ENCODE data around the gene EMC9. TPM values are rescaled to one million over a fixed set of nuclear protein-coding genes. Genes with fewer than 3 reads are reported as not detected.

EMC9 gene
- total RNA-seq, 4 donors from 2014 or later, result 7.4 to 38.7 (median 34.0) TPM

- no peak for TF ChIP-seq POLR2A (IDR thresholded peaks at IDR 0.05)
- TF ChIP-seq CTCF (IDR thresholded peaks at IDR 0.05), result no peak
- Histone ChIP-seq H3K4me3 (no peak overlapping the region), H3K27me3 (no peaks in the 10 kb centered on the region), H3K36me3 (peaks cover 0 to 73% (median 7%) of the 10 kb centered on the region in 3 donors), H3K9me3 (no peaks in the 10 kb centered on the region), H3K4me1 (peaks cover 0 to 8% (median 6%) of the 10 kb centered on the region in 4 donors), H3K27ac (no peak overlapping the region)
- DNase-seq, result no peak
These were observed 15.4 kb upstream of the EMC9 start for GRCh38 chr14:24156840-24157239.

GRCh38 chr14:24155100-24155499 lies 13.7 kb upstream of the EMC9 start:
- H3K4me3 ChIP-seq, result no peak overlapping the region
- no peaks in the 10 kb centered on the region for H3K9me3 ChIP-seq
- no peaks in the 10 kb centered on the region for H3K4me1 ChIP-seq
- H3K27ac ChIP-seq, result no peak overlapping the region
- no peak for DNase-seq
- peaks cover 2 to 85% (median 7%) of the 10 kb centered on the region in 3 donors for H3K36me3 ChIP-seq
- no peaks in the 10 kb centered on the region for H3K27me3 ChIP-seq
- no peak for TF ChIP-seq CTCF (IDR thresholded peaks at IDR 0.05)
- TF ChIP-seq POLR2A (IDR thresholded peaks at IDR 0.05), result no peak

DNA sequence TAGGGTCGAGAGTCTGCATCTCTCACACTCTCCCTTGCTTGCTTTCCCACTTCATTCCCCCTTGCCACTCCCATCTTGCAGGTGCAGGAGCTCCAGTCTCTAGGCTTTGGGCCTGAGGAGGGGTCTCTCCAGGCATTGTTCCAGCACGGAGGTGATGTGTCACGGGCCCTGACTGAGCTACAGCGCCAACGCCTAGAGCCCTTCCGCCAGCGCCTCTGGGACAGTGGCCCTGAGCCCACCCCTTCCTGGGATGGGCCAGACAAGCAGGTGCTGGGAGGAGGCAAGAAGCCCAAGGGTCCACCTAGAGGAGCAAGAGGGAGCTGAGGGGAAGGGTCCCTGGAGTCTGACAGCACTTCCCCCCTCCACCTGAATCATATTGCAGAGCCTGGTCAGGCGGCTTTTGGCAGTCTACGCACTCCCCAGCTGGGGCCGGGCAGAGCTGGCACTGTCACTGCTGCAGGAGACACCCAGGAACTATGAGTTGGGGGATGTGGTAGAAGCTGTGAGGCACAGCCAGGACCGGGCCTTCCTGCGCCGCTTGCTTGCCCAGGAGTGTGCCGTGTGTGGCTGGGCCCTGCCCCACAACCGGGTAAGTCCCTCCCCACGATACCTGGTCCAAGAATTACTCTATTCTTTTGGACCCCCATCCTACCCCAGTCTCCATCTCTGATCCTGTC lies 10.2 kb upstream of the EMC9 start:
- DNase-seq, result peak in 1 of 3 donors; percentile 39
- Histone ChIP-seq H3K36me3 (peaks cover 2 to 78% (median 5%) of the 10 kb centered on the region in 3 donors), H3K27ac (no peak overlapping the region), H3K27me3 (no peaks in the 10 kb centered on the region), H3K4me1 (peaks cover 0 to 12% (median 8%) of the 10 kb centered on the region in 4 donors), H3K9me3 (no peaks in the 10 kb centered on the region), H3K4me3 (no peak overlapping the region)
- no peak for TF ChIP-seq CTCF (IDR thresholded peaks at IDR 0.05)
- no peak for TF ChIP-seq POLR2A (IDR thresholded peaks at IDR 0.05)

DNA sequence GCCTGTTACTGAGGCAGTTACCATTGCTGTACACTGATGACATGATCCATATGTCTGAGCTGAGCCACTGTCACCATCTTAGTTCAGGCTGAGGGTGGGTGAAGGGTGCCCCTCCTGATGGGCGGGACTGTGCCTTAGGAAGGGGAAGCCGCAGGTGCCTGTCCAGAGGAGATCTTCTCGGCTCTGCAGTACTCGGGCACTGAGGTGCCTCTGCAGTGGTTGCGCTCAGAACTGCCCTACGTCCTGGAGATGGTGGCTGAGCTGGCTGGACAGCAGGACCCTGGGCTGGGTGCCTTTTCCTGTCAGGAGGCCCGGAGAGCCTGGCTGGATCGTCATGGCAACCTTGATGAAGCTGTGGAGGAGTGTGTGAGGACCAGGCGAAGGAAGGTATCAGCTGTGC lies 9.6 kb upstream of the EMC9 start:
- H3K4me3 ChIP-seq, result no peak overlapping the region
- DNase-seq, result no peak
- no peaks in the 10 kb centered on the region for H3K9me3 ChIP-seq
- TF ChIP-seq CTCF (IDR thresholded peaks at IDR 0.05) (no peak), POLR2A (IDR thresholded peaks at IDR 0.05) (no peak)
- peaks cover 0 to 14% (median 8%) of the 10 kb centered on the region in 4 donors for H3K4me1 ChIP-seq
- H3K36me3 ChIP-seq, result peaks cover 1 to 73% (median 2%) of the 10 kb centered on the region in 3 donors
- no peak overlapping the region for H3K27ac ChIP-seq
- H3K27me3 ChIP-seq, result no peaks in the 10 kb centered on the region

DNA sequence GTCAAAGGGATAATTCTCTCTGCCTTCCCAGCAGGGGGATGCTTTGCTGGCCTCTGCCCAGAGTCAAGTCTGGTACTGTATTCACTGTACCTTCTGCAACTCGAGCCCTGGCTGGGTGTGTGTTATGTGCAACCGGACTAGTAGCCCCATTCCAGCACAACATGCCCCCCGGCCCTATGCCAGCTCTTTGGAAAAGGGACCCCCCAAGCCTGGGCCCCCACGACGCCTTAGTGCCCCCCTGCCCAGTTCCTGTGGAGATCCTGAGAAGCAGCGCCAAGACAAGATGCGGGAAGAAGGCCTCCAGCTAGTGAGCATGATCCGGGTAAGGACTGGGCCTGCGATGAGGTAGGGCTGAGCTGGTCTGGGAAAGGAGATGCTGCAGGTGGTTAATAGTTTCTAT lies 9.2 kb upstream of the EMC9 start:
- no peak for DNase-seq
- Histone ChIP-seq H3K4me3 (no peak overlapping the region), H3K36me3 (peaks cover 0 to 68% (median 2%) of the 10 kb centered on the region in 3 donors), H3K27me3 (no peaks in the 10 kb centered on the region), H3K9me3 (no peaks in the 10 kb centered on the region), H3K4me1 (peaks cover 0 to 18% (median 10%) of the 10 kb centered on the region in 4 donors), H3K27ac (no peak overlapping the region)
- no peak for TF ChIP-seq CTCF (IDR thresholded peaks at IDR 0.05)
- TF ChIP-seq POLR2A (IDR thresholded peaks at IDR 0.05), result no peak
